HFFc6 (cell line): ENCODE results near the gene ITM2C. TPM values are rescaled to one million over a fixed set of nuclear protein-coding genes. Genes with fewer than 3 reads are reported as not detected.

Source experiments
- DNase-seq: peaks from one replicate; pipeline ENCODE4 v3.0.0-alpha.2; 2018
- H3K27ac Mint-ChIP-seq: 2 replicates; pipeline ENCODE4 v1.8.0; 2020; ENCODE audit warnings: mild to moderate bottlenecking, mixed read lengths
- H3K27me3 Mint-ChIP-seq: 2 replicates; pipeline ENCODE4 v1.8.0; 2021; ENCODE audit warnings: mild to moderate bottlenecking, moderate library complexity, mixed read lengths; ENCODE audit not compliant: insufficient read depth
- H3K36me3 Mint-ChIP-seq: 2 replicates; pipeline ENCODE4 v1.8.0; 2021; ENCODE audit warnings: low read depth, mixed read lengths
- H3K4me1 Mint-ChIP-seq: 2 replicates; pipeline ENCODE4 v1.8.0; 2020; ENCODE audit warnings: low read depth, mixed read lengths
- H3K4me3 Mint-ChIP-seq: 2 replicates; pipeline ENCODE4 v1.8.0; 2020; ENCODE audit warnings: mild to moderate bottlenecking, moderate library complexity, mixed read lengths
- H3K9me3 Mint-ChIP-seq: 2 replicates; pipeline ENCODE4 v1.8.0; 2020; ENCODE audit warnings: mild to moderate bottlenecking, mixed read lengths
- CTCF ChIP-seq: fragments of 200-600 bp; sonication (generic); IDR thresholded peaks from 2 replicates; pipeline ENCODE4 v1.5.0; 2021; ENCODE audit warnings: antibody characterized with exemption, mild to moderate bottlenecking
- total RNA-seq, 6 experiments: library from RNA; stranded (reverse); fragmentation: NEBNext Ultra II Directional; extraction: Animal tissue kit (Norgen Biotek cat#: 25700); gene quantifications; 2 replicates in 1 of 6; 3 replicates in 5 of 6; pipeline ENCODE4 v1.2.3, GENCODE V29; 2021

The ITM2C gene
- total RNA-seq, 6 experiments from 2014 or later, result 28.1 to 53.8 (median 29.4) TPM

- Mint-ChIP-seq H3K4me1 (no peaks in the 10 kb centered on the region), H3K27me3 (peaks cover 3% of the 10 kb centered on the region), H3K9me3 (no peaks in the 10 kb centered on the region), H3K4me3 (no peak overlapping the region), H3K27ac (no peak overlapping the region), H3K36me3 (no peaks in the 10 kb centered on the region)
- no peak for TF ChIP-seq CTCF
- no peak for DNase-seq
Observed at GRCh38 chr2:230874876-230875275, 10.1 kb downstream of the ITM2C start.

GRCh38 chr2:230875347-230876315 lies 10.9 kb downstream of the ITM2C start:
- no peaks in the 10 kb centered on the region for H3K4me1 Mint-ChIP-seq
- peaks cover 3% of the 10 kb centered on the region for H3K27me3 Mint-ChIP-seq
- no peak for TF ChIP-seq CTCF
- no peaks in the 10 kb centered on the region for H3K9me3 Mint-ChIP-seq
- DNase-seq, result no peak
- no peak overlapping the region for H3K4me3 Mint-ChIP-seq
- no peaks in the 10 kb centered on the region for H3K36me3 Mint-ChIP-seq
- no peak overlapping the region; the same call in 1 of the 2 replicates for H3K27ac Mint-ChIP-seq

GRCh38 chr2:230877116-230877758 lies 12.5 kb downstream of the ITM2C start:
- no peak for TF ChIP-seq CTCF
- no peaks in the 10 kb centered on the region for H3K4me1 Mint-ChIP-seq
- H3K27me3 Mint-ChIP-seq, result peaks cover 1% of the 10 kb centered on the region
- H3K4me3 Mint-ChIP-seq, result no peak overlapping the region
- no peak for DNase-seq
- H3K27ac Mint-ChIP-seq, result no peak overlapping the region
- no peaks in the 10 kb centered on the region for H3K36me3 Mint-ChIP-seq
- H3K9me3 Mint-ChIP-seq, result no peaks in the 10 kb centered on the region

GRCh38 chr2:230877759-230878598 lies 13.2 kb downstream of the ITM2C start:
- no peaks in the 10 kb centered on the region for H3K4me1 Mint-ChIP-seq
- H3K27ac Mint-ChIP-seq, result no peak overlapping the region
- H3K9me3 Mint-ChIP-seq, result no peaks in the 10 kb centered on the region
- peaks cover 3% of the 10 kb centered on the region for H3K27me3 Mint-ChIP-seq
- no peaks in the 10 kb centered on the region for H3K36me3 Mint-ChIP-seq
- no peak overlapping the region for H3K4me3 Mint-ChIP-seq
- no peak for TF ChIP-seq CTCF
- DNase-seq, result no peak

- H3K27ac Mint-ChIP-seq, result no peak overlapping the region
Observed at GRCh38 chr2:230878599-230879188, 14.0 kb downstream of the ITM2C start.

More at GRCh38 chr2:230878599-230879188, 14.0 kb downstream of the ITM2C start:
- Mint-ChIP-seq H3K4me3 (no peak overlapping the region), H3K36me3 (no peaks in the 10 kb centered on the region), H3K27me3 (peaks cover 3% of the 10 kb centered on the region), H3K4me1 (no peaks in the 10 kb centered on the region), H3K9me3 (no peaks in the 10 kb centered on the region)
- no peak for TF ChIP-seq CTCF
- no peak for DNase-seq
